A673 (cell line): ENCODE results near the gene ARL11. TPM values are rescaled to one million over a fixed set of nuclear protein-coding genes. Genes with fewer than 3 reads are reported as not detected.

ENCODE experiments used
- BruUV-seq: library from RNA; stranded (reverse); fragments of 400-500 nt; replicated peaks from 2 replicates; lab custom pipeline; 2021; lab: Mats Ljungman, UMichigan
- CTCF ChIA-PET: fragments of 300-600 bp; sonication (Branson Sonifier 250); formaldehyde crosslinking; loops from one replicate; lab custom pipeline; 2022; ENCODE audit warnings: antibody characterized with exemption; lab: Charles Lee
- POLR2A ChIA-PET: fragments of 300-600 bp; sonication (Branson Sonifier 250); formaldehyde crosslinking; loops from one replicate; lab custom pipeline; 2022; ENCODE audit warnings: antibody characterized with exemption; ENCODE audit not compliant: low non-redundant PET; lab: Charles Lee
- DNase-seq: peaks from one replicate; pipeline ENCODE4 v3.0.0-alpha.2; 2015; ENCODE audit warnings: low spot score
- H3K27ac ChIP-seq: fragments of 200-600 bp; sonication (generic); 2 replicates; pipeline ENCODE4 v1.5.1; 2016; ENCODE audit warnings: mixed run types, low read depth, mild to moderate bottlenecking, mixed read lengths, antibody characterized with exemption, low read length; ENCODE audit not compliant: poor library complexity, severe bottlenecking
- H3K27me3 ChIP-seq: fragments of 200-600 bp; sonication (generic); replicated peaks from 2 replicates; pipeline ENCODE4 v1.6.1; 2017; ENCODE audit warnings: mixed run types, low read depth, mild to moderate bottlenecking, mixed read lengths, antibody characterized with exemption, low read length; ENCODE audit not compliant: insufficient read depth, poor library complexity
- H3K36me3 ChIP-seq: fragments of 200-600 bp; sonication (generic); 2 replicates; pipeline ENCODE4 v1.6.1; 2016; ENCODE audit warnings: mixed run types, mild to moderate bottlenecking, mixed read lengths, antibody characterized with exemption, low read length; ENCODE audit not compliant: insufficient read depth, poor library complexity, severe bottlenecking
- H3K4me1 ChIP-seq: fragments of 200-600 bp; sonication (generic); 2 replicates; pipeline ENCODE4 v1.6.1; 2017; ENCODE audit warnings: mixed run types, mild to moderate bottlenecking, mixed read lengths, antibody characterized with exemption, low read length; ENCODE audit not compliant: insufficient read depth, poor library complexity, severe bottlenecking
- H3K4me3 ChIP-seq: fragments of 200-600 bp; sonication (generic); 2 replicates; pipeline ENCODE4 v1.5.1; 2016; ENCODE audit warnings: low read depth, mixed run types, mild to moderate bottlenecking, mixed read lengths, low read length; ENCODE audit not compliant: poor library complexity, severe bottlenecking
- H3K9me3 ChIP-seq: fragments of 200-600 bp; sonication (generic); 2 replicates; pipeline ENCODE4 v1.6.1; 2016; ENCODE audit warnings: mixed run types, low read depth, mild to moderate bottlenecking, mixed read lengths, antibody characterized with exemption, low read length; ENCODE audit not compliant: poor library complexity, severe bottlenecking
- EZH2 ChIP-seq: fragments of 200-600 bp; sonication (generic); IDR thresholded peaks from 2 replicates; pipeline ENCODE4 v1.6.1; 2017; ENCODE audit warnings: borderline replicate concordance, low read depth, mild to moderate bottlenecking, mixed read lengths, antibody characterized with exemption, low read length; ENCODE audit not compliant: poor library complexity, severe bottlenecking
- intact Hi-C: fragments of 100-400 bp; cut with micrococcal nuclease; formaldehyde crosslinking; loops from one replicate; pipeline ENCODE4 v1.10.0; 2022; ENCODE audit not compliant: unreplicated experiment
- total RNA-seq: library from RNA; stranded (reverse); gene quantifications from 2 replicates; pipeline ENCODE4 v1.2.3, GENCODE V29; 2021
- TF ChIP-seq, protein P1 (sequence below): fragments of 300-800, 200-600 bp; sonication (generic); conservative IDR thresholded peaks from 2 replicates; pipeline ENCODE4 v1.5.1; 2017; ENCODE audit warnings: low read depth, mild to moderate bottlenecking, antibody characterized with exemption, low read length, moderate library complexity, mixed read lengths

ARL11 gene
- total RNA-seq, 1 experiment from 2014 or later, result not detected

DNA sequence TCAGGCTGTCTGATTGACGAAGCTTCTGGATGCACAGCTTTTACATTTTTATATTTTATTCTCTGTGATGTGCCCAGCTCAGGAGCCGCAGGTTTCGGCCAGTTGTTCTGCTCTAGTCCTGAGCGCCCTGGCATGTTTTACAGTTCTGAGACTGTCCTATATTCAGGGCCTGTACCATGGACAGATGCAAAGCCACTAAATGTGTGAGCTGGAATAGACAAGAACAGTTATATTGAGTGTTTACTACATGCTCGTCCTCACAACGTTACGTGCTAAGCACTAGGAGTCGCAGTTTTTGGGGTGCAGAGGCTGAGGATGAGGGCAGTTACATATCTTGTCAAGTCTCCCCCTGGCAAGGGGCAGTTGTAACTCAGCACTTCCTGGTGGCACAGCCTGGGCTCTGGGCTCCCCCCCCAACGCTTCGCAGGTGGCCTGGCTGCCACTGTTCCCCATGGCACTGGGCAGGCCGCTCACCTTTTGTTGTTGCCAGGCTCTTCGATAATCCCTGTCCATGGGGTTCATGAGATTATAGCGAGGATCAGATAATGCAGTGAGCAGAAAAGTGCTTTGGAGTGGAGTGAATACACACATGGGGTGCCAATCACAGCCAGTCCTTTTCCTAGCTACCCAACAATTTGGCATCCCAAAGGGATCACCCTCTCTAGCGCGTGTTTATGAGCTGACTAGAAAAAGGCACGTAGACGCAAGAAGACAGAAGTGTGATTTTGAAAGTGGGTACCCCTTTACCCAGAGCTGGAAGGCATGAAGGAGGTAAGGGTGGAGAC, 23.5 kb downstream of the ARL11 start:
- no peaks in the 10 kb centered on the region for H3K4me1 ChIP-seq
- H3K4me3 ChIP-seq, result no peak overlapping the region
- intact Hi-C loops, result loop anchor here (5.0 kb wide), 1 partner anchor 196 kb away; no protein-coding TSS in a partner anchor
- H3K36me3 ChIP-seq, result no peaks in the 10 kb centered on the region
- no peaks in the 10 kb centered on the region for H3K9me3 ChIP-seq
- CTCF ChIA-PET, result no interaction called here
- no peaks in the 10 kb centered on the region for H3K27me3 ChIP-seq
- no TSS peak for BruUV-seq
- POLR2A ChIA-PET, result no interaction called here
- DNase-seq, result no peak
- no peak overlapping the region for H3K27ac ChIP-seq
- TF ChIP-seq EZH2, result no peak
- TF ChIP-seq, protein P1, sequence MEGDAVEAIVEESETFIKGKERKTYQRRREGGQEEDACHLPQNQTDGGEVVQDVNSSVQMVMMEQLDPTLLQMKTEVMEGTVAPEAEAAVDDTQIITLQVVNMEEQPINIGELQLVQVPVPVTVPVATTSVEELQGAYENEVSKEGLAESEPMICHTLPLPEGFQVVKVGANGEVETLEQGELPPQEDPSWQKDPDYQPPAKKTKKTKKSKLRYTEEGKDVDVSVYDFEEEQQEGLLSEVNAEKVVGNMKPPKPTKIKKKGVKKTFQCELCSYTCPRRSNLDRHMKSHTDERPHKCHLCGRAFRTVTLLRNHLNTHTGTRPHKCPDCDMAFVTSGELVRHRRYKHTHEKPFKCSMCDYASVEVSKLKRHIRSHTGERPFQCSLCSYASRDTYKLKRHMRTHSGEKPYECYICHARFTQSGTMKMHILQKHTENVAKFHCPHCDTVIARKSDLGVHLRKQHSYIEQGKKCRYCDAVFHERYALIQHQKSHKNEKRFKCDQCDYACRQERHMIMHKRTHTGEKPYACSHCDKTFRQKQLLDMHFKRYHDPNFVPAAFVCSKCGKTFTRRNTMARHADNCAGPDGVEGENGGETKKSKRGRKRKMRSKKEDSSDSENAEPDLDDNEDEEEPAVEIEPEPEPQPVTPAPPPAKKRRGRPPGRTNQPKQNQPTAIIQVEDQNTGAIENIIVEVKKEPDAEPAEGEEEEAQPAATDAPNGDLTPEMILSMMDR, result no peak

DNA sequence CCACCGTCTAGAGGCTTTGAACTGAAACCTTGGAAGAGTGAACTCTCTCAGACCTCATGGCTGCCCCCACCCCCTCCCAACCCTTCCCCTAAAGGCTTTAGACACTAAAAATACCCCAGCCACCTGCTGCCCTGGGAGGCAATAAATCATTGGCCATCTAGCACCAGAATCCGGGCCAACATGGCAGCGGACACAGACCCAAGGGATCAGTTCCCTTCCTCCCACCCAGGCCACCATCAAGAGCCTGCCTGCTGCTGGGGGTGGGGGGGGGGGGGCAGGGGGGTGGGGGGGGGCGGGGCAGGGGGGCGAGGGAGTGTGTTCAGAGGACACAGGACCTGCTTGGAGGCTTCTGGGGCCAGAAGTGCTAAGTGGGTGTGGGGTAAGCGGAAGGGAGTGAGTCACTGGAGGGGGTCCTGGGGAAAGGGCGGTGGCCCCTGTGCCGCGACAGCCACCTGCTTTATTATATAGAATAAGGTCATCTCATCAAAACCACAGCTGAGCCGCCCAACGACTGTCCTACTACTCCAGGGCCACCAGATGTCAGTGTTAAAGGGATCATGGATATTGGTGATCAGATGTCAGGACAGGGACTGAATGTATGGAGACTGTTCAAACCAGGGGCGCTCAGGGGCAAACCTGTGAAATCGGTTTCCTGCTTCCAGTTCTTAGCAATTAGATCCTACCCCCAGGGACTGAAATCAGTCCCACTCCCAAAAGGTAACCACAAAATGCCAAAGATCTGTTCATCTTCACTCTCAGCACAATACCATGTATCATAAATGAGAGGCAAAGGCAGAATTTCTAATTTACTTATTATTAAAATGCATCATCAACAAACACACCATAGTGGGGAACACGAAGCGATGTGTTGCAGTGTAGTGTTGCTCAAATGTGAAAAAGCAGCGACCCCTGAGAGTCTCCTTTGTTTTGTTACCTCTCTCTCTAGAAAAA, 24.3 kb downstream of the ARL11 start:
- peak; percentile 58 for DNase-seq
- no TSS peak for BruUV-seq
- no peaks in the 10 kb centered on the region for H3K27me3 ChIP-seq
- H3K9me3 ChIP-seq, result no peaks in the 10 kb centered on the region
- no peaks in the 10 kb centered on the region for H3K36me3 ChIP-seq
- TF ChIP-seq, protein P1, result peak; percentile 48
- no peak for TF ChIP-seq EZH2
- ChIA-PET POLR2A (no interaction called here), CTCF (no interaction called here)
- H3K4me1 ChIP-seq, result no peaks in the 10 kb centered on the region
- H3K27ac ChIP-seq, result no peak overlapping the region
- no peak overlapping the region for H3K4me3 ChIP-seq
- intact Hi-C loops, result loop anchor here (5.0 kb wide), 1 partner anchor 195 kb away; no protein-coding TSS in a partner anchor

DNA sequence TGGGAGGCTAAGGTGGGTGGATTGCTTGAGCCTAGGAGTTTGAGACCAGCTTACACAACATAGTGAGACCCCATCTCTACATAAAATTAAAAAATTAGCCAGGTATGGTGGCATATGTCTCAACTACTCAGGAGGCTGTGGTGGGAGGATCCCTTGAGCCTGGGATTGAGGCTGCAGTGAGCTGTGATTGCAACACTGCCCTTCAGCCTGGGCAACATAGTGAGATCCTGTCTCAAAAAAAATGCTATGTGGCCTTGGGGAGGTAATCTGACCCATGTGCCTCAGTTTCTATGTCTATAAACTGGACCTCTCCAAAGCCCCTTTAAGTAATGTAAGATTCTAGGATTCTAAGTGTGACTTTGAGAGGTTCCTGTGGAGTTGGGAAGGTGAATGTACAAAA, 25.2 kb downstream of the ARL11 start:
- intact Hi-C loops, result loop anchor here (5.0 kb wide), 1 partner anchor 194 kb away; no protein-coding TSS in a partner anchor
- CTCF ChIA-PET, result no interaction called here

More for the DNA sequence above, 25.2 kb downstream of the ARL11 start:
- H3K36me3 ChIP-seq, result no peaks in the 10 kb centered on the region
- no peaks in the 10 kb centered on the region for H3K9me3 ChIP-seq
- BruUV-seq, result no TSS peak
- POLR2A ChIA-PET, result no interaction called here
- no peaks in the 10 kb centered on the region for H3K27me3 ChIP-seq
- DNase-seq, result no peak
- TF ChIP-seq, protein P1, result no peak
- no peak for TF ChIP-seq EZH2
- H3K27ac ChIP-seq, result no peak overlapping the region
- no peaks in the 10 kb centered on the region for H3K4me1 ChIP-seq
- no peak overlapping the region for H3K4me3 ChIP-seq
